ENCODE results near the gene FNDC3B.
"Not testable (repeated sequence)": the region's sequence is repeated elsewhere in the genome, so short reads cannot be mapped to it uniquely, and the experiment has no call there.

FNDC3B gene

GRCh38 chr3:172356427-172356826 is 317.0 kb downstream of the FNDC3B start:
- no peak for DNase-seq

DNA sequence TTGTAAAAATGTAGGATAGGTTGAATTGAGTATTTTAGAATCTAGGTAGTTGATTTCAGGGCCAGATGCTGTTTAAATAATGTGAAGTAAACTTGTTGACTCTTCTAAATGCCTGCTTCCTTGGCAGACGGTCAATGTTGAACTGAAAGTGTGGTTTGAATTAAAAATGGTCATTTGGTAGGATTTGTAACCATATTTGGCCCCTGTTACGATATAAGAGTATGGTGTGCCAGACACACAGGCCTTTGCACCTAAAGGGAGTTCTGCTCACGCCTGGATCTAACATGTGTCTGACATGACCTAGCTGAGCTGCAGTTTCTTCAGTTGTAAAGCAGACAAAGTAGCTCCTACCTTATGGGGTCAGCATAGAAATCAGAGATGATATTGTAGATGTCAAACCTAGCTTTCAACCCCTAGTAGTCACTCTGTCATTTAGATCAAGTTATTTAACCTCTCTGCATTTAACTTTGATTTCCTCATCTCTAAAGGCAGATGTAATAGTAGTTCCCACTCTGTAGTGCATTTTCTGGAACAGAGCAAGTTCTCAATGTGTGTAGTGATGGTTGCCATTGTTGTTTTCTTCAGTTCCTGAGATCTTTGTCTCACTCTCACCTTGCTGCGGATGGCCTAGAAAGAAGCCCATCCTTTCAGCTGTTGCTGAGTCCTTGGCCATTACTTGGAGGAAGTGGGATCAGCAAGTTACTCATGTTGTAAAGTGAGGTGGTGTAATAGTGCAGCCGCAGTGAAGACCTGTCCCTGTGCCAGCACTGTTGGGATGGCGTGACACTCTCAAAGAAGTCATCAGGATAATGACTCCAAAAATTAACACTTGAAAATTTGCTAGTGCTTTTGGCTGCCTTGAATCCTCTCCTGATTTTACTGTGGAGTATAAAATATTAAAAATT is 318.7 kb downstream of the FNDC3B start:
- no peak for DNase-seq

GRCh38 chr3:172359231-172359630 is 319.9 kb downstream of the FNDC3B start:
- DNase-seq: no peak

GRCh38 chr3:172359996-172360395 is 320.6 kb downstream of the FNDC3B start:
- DNase-seq: no peak

- DNase-seq: no peak
Observed at GRCh38 chr3:172362583-172362982, 323.2 kb downstream of the FNDC3B start.

DNA sequence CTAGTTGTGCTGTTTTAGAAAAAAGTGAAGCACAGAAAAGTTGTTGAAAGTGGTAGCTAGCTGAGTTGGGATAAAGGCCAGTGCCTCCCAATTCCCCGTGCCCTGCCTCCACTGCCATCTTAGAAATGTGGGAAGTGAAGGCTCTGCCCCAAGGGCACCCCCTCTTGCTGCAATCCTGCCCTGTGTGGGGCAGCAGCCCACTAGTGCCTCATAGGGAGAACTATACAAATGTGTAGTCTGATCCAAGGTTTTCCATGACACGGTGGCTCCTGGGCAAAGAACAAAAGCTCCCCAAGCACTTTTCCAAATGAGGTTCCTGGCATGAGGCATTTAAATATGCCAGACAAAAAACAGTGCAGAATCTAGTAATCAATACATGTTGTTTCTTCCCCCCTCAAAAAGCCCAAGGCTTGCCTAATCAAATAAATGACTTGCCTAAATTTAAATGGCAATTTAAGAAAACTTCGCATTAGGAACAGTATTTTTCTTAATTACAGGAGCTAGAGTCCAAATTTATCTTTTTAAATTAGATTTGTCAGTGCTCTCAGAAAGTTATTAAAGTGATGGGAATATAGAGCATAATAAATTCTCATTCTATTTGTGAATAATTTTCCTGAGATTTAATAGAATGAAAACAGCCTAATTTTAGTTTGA is 325.1 kb downstream of the FNDC3B start:
- no peak for DNase-seq

DNA sequence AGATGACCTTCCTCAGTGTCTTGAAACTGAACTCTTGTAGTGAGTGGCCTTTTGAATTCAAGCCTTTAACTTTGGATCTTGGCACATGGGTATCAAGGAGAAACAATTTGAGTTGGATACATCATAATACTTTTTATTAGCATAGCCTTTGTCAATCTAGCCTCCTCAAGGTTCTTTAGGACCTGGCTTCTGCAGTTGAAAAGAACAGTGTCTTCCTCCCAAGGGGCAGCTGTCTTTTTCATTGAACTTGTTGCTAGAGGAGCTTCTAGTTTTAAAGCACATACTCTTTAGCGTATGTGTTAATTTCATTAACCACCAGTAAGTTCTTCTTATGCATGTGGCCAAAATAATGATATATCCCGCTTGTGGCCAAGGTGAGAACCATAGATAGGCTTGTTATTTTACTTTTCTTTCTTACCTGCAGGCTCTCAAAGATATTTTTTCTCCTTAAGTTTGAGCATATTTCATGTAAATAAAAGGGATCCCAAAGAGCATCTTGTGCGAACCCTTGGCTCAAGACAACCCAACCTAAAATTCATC is 325.7 kb downstream of the FNDC3B start:
- DNase-seq: no peak

- DNase-seq: no peak
Observed at GRCh38 chr3:172367205-172368105, 328.1 kb downstream of the FNDC3B start.

- DNase-seq: not testable (repeated sequence)
Observed at GRCh38 chr3:172368556-172368955, 329.2 kb downstream of the FNDC3B start.

DNA sequence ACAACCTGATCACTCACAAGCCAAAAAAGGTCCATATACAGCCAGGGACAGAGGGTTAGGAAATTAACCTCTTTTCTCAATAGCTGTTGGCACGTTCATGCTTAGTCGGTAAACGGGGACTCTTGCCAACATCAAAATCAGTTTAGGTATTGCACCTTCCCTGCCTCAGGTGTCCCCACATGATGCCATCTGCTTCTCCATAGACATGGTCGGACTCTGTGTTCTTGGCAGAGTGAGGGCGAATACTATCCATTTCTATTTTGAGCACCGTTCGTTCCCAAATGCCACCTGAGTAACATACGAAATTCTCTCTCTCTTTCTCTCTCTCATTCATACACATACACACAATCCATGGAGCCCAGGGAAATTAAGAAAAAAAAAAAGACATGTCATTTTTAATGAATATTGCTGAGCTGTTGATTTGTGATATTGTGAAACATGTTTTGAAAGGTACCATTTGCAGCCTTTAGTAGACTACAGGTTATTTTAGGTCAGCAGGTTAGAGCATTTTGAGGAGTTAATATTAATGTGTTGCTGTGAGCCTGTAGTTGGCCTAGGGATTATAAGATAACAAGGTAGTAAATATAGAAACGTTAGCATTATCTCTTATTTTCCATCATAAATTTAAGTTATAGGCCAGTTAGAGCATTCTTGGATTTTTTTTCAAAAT is 330.3 kb downstream of the FNDC3B start:
- no peak for DNase-seq

GRCh38 chr3:172370419-172370818 is 331.0 kb downstream of the FNDC3B start:
- DNase-seq: no peak

GRCh38 chr3:172371544-172371943 is 332.2 kb downstream of the FNDC3B start:
- DNase-seq: no peak

- no peak for DNase-seq
Observed at GRCh38 chr3:172372895-172373294, 333.5 kb downstream of the FNDC3B start.

GRCh38 chr3:172373912-172374311 is 334.5 kb downstream of the FNDC3B start:
- DNase-seq: no peak

- no peak for DNase-seq
Observed at GRCh38 chr3:172375206-172375850, 335.9 kb downstream of the FNDC3B start.

- no peak for DNase-seq
Observed at GRCh38 chr3:172376402-172376801, 337.0 kb downstream of the FNDC3B start.

DNA sequence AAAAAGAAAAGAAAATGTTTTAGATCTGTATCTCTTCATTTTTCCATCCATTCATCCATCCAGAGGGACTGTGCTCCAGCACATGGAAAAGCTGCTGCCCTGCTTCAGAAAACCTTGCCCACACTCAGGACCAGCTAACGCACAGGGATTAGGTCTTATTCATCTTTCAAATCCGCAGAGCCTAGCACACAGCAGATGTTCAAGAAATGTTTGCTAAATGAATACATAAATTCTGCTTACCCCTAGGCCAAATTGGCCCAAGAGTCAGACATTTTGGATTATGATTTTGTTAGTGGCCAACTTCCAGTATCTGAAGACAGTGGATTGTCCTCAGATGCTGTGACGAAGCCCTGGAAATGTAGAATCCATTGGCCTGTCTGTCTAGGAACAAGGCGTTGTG is 337.5 kb downstream of the FNDC3B start:
- no peak for DNase-seq

DNA sequence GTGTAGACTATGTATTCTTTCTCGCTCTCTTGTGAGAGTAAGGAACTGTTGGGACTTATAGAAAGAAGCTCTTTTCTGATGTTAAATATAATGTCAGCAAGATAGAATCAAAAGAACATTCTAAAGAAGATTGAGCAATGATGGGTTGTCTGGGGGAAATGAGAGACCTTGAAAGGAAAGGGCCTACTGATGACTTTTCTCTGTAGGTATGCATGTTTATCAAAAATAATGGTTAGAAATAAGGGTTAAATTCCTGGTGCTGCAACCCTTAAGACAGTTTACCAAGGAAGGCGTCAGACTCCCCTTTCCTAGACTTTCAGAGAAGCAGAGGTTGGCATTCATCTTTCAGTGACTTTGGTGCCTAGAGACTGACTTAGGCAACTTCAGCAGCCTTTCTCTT is 339.1 kb downstream of the FNDC3B start:
- no peak for DNase-seq

- DNase-seq: no peak
Observed at GRCh38 chr3:172379372-172379771, 340.0 kb downstream of the FNDC3B start.

- no peak for DNase-seq
Observed at GRCh38 chr3:172380632-172381031, 341.3 kb downstream of the FNDC3B start.

DNA sequence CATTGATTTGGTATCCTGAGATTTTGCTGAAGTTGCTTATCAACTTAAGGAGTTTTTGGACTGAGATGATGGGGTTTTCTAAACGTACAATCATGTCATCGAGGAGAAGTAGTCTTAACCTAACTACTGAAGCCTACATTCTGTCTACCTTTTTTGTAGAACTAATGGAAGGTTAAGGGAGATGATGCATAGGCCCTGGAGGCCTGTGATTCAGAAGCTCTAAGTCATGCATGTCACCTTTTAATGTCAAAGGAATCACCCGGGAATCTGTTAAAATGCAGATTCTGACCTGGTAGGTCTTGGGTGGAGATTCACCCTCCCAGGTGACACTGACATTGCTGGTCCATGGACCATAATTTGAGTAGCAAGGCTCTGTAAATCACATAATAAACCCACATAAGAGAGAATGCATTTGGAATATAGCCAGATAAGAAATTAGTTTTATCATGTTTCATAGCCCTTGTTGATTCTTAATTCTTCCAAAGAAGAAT is 344.0 kb downstream of the FNDC3B start:
- no peak for DNase-seq

DNA sequence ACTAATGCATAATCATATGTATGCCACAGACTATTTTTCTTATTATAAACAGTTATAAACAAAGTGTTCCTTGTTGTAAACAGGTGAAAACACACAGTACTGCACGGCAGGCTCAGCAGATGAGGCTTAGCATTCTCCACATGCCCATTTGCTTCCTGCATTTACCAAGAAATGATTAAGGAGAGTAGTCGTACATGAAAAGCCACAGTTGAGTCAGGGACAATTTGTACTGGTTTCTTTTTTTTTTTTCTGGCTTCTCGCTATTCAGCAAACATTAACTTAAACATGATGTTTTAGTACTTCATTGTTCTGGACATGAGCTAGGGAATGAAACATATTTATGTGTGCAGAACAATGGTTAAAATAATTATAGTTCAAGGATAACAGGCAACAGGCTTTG is 345.5 kb downstream of the FNDC3B start:
- no peak for DNase-seq
